Caco-2 (cell line): ENCODE data around the gene SH3BP4. TPM values are rescaled to one million over a fixed set of nuclear protein-coding genes. Genes with fewer than 3 reads are reported as not detected.

ENCODE experiments used
- BruUV-seq: library from RNA; stranded (reverse); fragments of 400-500 nt; replicated peaks from 2 replicates; lab custom pipeline; 2021; lab: Mats Ljungman, UMichigan
- CTCF ChIA-PET: fragments of 300-600 bp; sonication (Branson Sonifier 250); formaldehyde crosslinking; loops from one replicate; lab custom pipeline; 2022; ENCODE audit warnings: antibody characterized with exemption; lab: Charles Lee
- POLR2A ChIA-PET: fragments of 300-600 bp; sonication (Branson Sonifier 250); formaldehyde crosslinking; loops from one replicate; lab custom pipeline; 2022; ENCODE audit warnings: antibody characterized with exemption; lab: Charles Lee
- DNase-seq, 2 experiments: peaks; one replicate each; pipeline versions ENCODE4 v3.0.0 to v3.0.0-alpha.2; 2020 to 2022
- H3K27me3 ChIP-seq: replicated peaks from 2 replicates; pipeline ENCODE4 v1.6.0; 2011; ENCODE audit warnings: low read length; ENCODE audit not compliant: control insufficient read depth, insufficient read depth
- H3K36me3 ChIP-seq: 2 replicates; pipeline ENCODE4 v1.5.1; 2011; ENCODE audit warnings: low read length; ENCODE audit not compliant: control insufficient read depth, insufficient read depth
- H3K4me1 ChIP-seq: fragments of 250-450 bp; sonication (Bioruptor Pico); 2 replicates; pipeline ENCODE4 v1.5.1; 2020; ENCODE audit warnings: mild to moderate bottlenecking
- H3K4me3 ChIP-seq: 2 replicates; pipeline ENCODE4 v1.5.1; 2011; ENCODE audit warnings: low read depth, mild to moderate bottlenecking, control low read depth, low read length
- H3K9me3 ChIP-seq: fragments of 250-450 bp; sonication (Bioruptor Pico); 2 replicates; pipeline ENCODE4 v1.5.1; 2020; ENCODE audit warnings: mild to moderate bottlenecking, moderate library complexity
- H3K27ac Mint-ChIP-seq: one replicate; pipeline ENCODE4 v1.8.0; 2022; ENCODE audit warnings: mixed read lengths; ENCODE audit not compliant: unreplicated experiment
- H3K27me3 Mint-ChIP-seq: one replicate; pipeline ENCODE4 v1.8.0; 2022; ENCODE audit warnings: mixed read lengths; ENCODE audit not compliant: insufficient read depth, unreplicated experiment
- H3K36me3 Mint-ChIP-seq: one replicate; pipeline ENCODE4 v1.8.0; 2022; ENCODE audit warnings: mild to moderate bottlenecking, mixed read lengths; ENCODE audit not compliant: insufficient read depth, unreplicated experiment
- H3K4me1 Mint-ChIP-seq: one replicate; pipeline ENCODE4 v1.8.0; 2022; ENCODE audit warnings: low read depth, mixed read lengths; ENCODE audit not compliant: unreplicated experiment
- H3K4me3 Mint-ChIP-seq: one replicate; pipeline ENCODE4 v1.8.0; 2022; ENCODE audit warnings: mild to moderate bottlenecking, moderate library complexity, mixed read lengths; ENCODE audit not compliant: unreplicated experiment
- H3K9me3 Mint-ChIP-seq: one replicate; pipeline ENCODE4 v1.8.0; 2022; ENCODE audit warnings: mixed read lengths; ENCODE audit not compliant: unreplicated experiment
- CTCF ChIP-seq, 2 experiments: fragments of 200-600 bp in 1 of 2; IDR thresholded peaks; 1 replicate in 1 of 2; 2 replicates in 1 of 2; pipeline versions ENCODE4 v1.5.1 to v1.8.0; 2011 to 2022; ENCODE audit warnings: antibody characterized with exemption in 1 of 2, control low read depth in 1 of 2, inconsistent platforms in 1 of 2, low read depth in 1 of 2, low read length in 1 of 2, mild to moderate bottlenecking in 1 of 2, moderate library complexity in 1 of 2; ENCODE audit not compliant: insufficient read depth in 1 of 2, severe bottlenecking in 1 of 2, unreplicated experiment in 1 of 2
- intact Hi-C: fragments of 100-400 bp; cut with micrococcal nuclease; formaldehyde crosslinking; loops from one replicate; pipeline ENCODE4 v1.10.0; 2022; ENCODE audit not compliant: unreplicated experiment
- total RNA-seq: library from RNA; stranded (reverse); gene quantifications from 2 replicates; pipeline ENCODE4 v1.2.3, GENCODE V29; 2022

Gene SH3BP4
- total RNA-seq, 1 experiment from 2014 or later: 29.9 TPM

DNA sequence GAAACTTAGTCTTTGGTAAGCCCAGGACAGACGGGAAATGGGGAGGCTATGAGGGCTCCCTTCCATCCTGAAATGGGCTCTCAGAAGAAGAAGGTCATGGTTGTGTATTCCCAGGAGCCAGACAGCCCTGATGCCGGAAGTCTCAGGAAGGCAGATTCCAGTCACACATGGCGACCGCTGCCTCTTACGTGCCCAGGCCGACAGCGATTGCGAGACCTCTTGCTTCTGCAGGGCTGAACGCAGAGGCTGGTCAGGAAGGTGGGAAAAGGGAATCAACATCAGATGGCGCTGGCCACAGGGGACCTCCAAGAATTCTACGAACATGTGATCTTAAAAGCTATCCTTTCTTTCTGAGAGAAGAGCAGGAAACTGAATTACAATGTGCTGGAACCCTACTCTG is 22.8 kb upstream of the SH3BP4 start:
- TF ChIP-seq CTCF (IDR thresholded peaks at IDR 0.05; ENCODE audit: insufficient read depth in 1 of 2, low read depth in 1 of 2, low read length in 1 of 2, severe bottlenecking in 1 of 2, unreplicated experiment in 1 of 2): no peak
- Histone ChIP-seq H3K27me3 (no peaks in the 10 kb centered on the region), H3K4me1 (no peaks in the 10 kb centered on the region), H3K4me3 (no peak overlapping the region), H3K36me3 (no peaks in the 10 kb centered on the region), H3K9me3 (no peaks in the 10 kb centered on the region)
- intact Hi-C loops: no loop called here
- DNase-seq: no peak
- Mint-ChIP-seq H3K36me3 (no peaks in the 10 kb centered on the region), H3K4me1 (no peaks in the 10 kb centered on the region), H3K4me3 (no peak overlapping the region), H3K27ac (no peak overlapping the region), H3K27me3 (no peaks in the 10 kb centered on the region), H3K9me3 (peaks cover 11% of the 10 kb centered on the region)
- no TSS peak for BruUV-seq
- ChIA-PET CTCF (no interaction called here), POLR2A (no interaction called here)

DNA sequence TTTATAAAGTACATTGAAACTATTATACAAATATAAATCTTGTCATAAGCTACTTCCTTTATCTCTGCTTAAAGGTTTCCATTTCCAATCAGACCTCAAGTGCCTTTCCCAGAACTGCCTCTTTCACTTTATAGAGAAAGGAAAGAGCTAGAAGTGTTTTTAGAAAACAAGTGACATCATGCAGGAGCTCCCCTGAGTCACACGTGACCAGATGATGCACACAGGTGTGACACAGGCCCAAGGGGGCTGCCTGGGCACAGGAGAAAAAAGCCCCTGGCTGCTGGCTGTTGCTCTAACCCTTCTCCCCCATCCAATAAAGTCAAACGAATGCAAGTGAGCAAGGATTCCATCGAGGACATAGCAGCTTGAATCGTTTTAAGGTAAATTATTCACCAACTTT is 21.4 kb upstream of the SH3BP4 start:
- Mint-ChIP-seq H3K4me3 (no peak overlapping the region), H3K9me3 (peaks cover 3% of the 10 kb centered on the region), H3K27me3 (no peaks in the 10 kb centered on the region), H3K36me3 (no peaks in the 10 kb centered on the region), H3K27ac (no peak overlapping the region), H3K4me1 (no peaks in the 10 kb centered on the region)
- no peaks in the 10 kb centered on the region for H3K36me3 ChIP-seq
- H3K9me3 ChIP-seq: no peaks in the 10 kb centered on the region
- TF ChIP-seq CTCF (IDR thresholded peaks at IDR 0.05; ENCODE audit: insufficient read depth in 1 of 2, low read depth in 1 of 2, low read length in 1 of 2, severe bottlenecking in 1 of 2, unreplicated experiment in 1 of 2): no peak
- H3K4me3 ChIP-seq: no peak overlapping the region
- no peaks in the 10 kb centered on the region for H3K27me3 ChIP-seq
- no TSS peak for BruUV-seq
- DNase-seq: no peak
- intact Hi-C loops: no loop called here
- CTCF ChIA-PET: interaction anchor here (0.6 kb wide), 1 partner anchor 15 kb away, joined by 6 read pairs; no protein-coding TSS in a partner anchor
- POLR2A ChIA-PET: no interaction called here
- no peaks in the 10 kb centered on the region for H3K4me1 ChIP-seq

- ChIA-PET CTCF (no interaction called here), POLR2A (no interaction called here)
- no TSS peak for BruUV-seq
- no peak overlapping the region for H3K4me3 Mint-ChIP-seq
- Histone ChIP-seq H3K36me3 (no peaks in the 10 kb centered on the region), H3K4me3 (no peak overlapping the region), H3K4me1 (no peaks in the 10 kb centered on the region), H3K9me3 (no peaks in the 10 kb centered on the region), H3K27me3 (no peaks in the 10 kb centered on the region)
- no peaks in the 10 kb centered on the region for H3K4me1 Mint-ChIP-seq
- no peak for DNase-seq
- no peaks in the 10 kb centered on the region for H3K36me3 Mint-ChIP-seq
- H3K27me3 Mint-ChIP-seq: no peaks in the 10 kb centered on the region
- no peaks in the 10 kb centered on the region for H3K9me3 Mint-ChIP-seq
- H3K27ac Mint-ChIP-seq: no peak overlapping the region
- intact Hi-C loops: no loop called here
- no peak for TF ChIP-seq CTCF (IDR thresholded peaks at IDR 0.05; ENCODE audit: insufficient read depth in 1 of 2, low read depth in 1 of 2, low read length in 1 of 2, severe bottlenecking in 1 of 2, unreplicated experiment in 1 of 2)
These were observed 20.4 kb upstream of the SH3BP4 start for GRCh38 chr2:234931371-234931770.
